SU-DHL-6 (cell line): ENCODE data around the gene NKTR.

Experiments used
- CTCF ChIP-seq: fragments of 200-600 bp; sonication (generic); IDR thresholded peaks from one replicate; pipeline ENCODE4 v1.5.1; 2017; ENCODE audit warnings: antibody characterized with exemption, mild to moderate bottlenecking, low read length, moderate library complexity; ENCODE audit not compliant: insufficient read depth, poor library complexity, severe bottlenecking
- EZH2phosphoT487 ChIP-seq: fragments of 200-600 bp; sonication (generic), shearing (Covaris generic); conservative IDR thresholded peaks from 2 replicates; pipeline ENCODE4 v1.6.1; 2018; ENCODE audit warnings: mild to moderate bottlenecking, antibody characterized with exemption, low read length, moderate library complexity, mixed read lengths

GRCh38 chr3:42680806-42681205, 80.3 kb downstream of the NKTR start:
- no peak for TF ChIP-seq CTCF
- TF ChIP-seq EZH2phosphoT487: no peak
